GM18505 (cell line): Measurements from ENCODE around the gene SERPINB13.

Experiments used
- ATAC-seq: cut with Tn5 transposase; IDR thresholded peaks from one replicate; pipeline ENCODE4 v1.9.1; 2021; ENCODE audit not compliant: unreplicated experiment
- POLR2A ChIP-seq: IDR thresholded peaks from 4 replicates; pipeline ENCODE4 v1.6.1; 2011; ENCODE audit warnings: borderline replicate concordance; ENCODE audit not compliant: insufficient read depth, insufficient read length; ENCODE audit errors: extremely low read depth

Gene SERPINB13

DNA sequence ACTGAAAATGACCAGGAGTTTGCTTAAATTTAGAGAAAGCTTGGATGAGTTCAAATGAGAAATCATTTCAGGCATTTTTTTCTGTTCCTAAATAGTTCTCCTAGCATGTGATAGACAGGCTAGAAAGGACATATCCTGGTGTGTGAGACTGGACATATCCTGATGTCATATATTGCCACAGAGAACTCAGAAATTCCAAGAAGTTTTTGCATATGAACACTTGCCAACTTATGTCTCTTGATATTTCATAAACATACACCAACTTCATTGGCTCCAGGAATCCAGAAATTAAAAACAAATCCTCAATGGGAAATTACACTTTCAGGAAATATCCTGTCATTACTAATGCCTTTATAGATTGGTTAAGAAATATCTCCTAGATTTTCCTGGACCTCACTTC lies 59.8 kb downstream of the SERPINB13 start:
- TF ChIP-seq POLR2A, result no peak
- no peak for ATAC-seq

DNA sequence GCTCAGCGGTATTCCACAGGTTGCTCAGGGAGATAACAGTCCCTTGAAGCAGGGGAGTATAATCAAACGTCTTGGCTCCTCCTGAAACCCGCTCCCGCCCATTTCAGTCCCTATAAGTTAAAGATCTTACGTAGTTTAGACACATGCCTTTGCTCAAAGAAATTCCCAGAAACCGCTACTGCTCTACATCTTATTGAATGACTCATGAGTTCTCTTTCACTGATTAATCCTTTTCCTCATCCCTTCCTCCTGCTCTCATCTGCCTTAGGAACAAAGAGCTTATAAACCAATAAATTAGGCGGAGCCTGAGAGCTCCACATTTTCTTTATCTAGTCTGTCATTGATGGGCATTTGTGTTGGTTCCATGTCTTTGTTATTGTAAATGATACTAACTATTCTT lies 61.1 kb downstream of the SERPINB13 start:
- ATAC-seq, result no peak
- no peak for TF ChIP-seq POLR2A
